Caco-2 (cell line): ENCODE measurements around the gene ARHGDIG. TPM values are rescaled to one million over a fixed set of nuclear protein-coding genes. Genes with fewer than 3 reads are reported as not detected.
"Not testable (repeated sequence)": the region's sequence is repeated elsewhere in the genome, so short reads cannot be mapped to it uniquely, and the experiment has no call there.

ENCODE experiments used
- BruUV-seq: library from RNA; stranded (reverse); fragments of 400-500 nt; replicated peaks from 2 replicates; lab custom pipeline; 2021; lab: Mats Ljungman, UMichigan
- CTCF ChIA-PET: fragments of 300-600 bp; sonication (Branson Sonifier 250); formaldehyde crosslinking; loops from one replicate; lab custom pipeline; 2022; ENCODE audit warnings: antibody characterized with exemption; lab: Charles Lee
- POLR2A ChIA-PET: fragments of 300-600 bp; sonication (Branson Sonifier 250); formaldehyde crosslinking; loops from one replicate; lab custom pipeline; 2022; ENCODE audit warnings: antibody characterized with exemption; lab: Charles Lee
- DNase-seq, 2 experiments: peaks; one replicate each; pipeline versions ENCODE4 v3.0.0 to v3.0.0-alpha.2; 2020 to 2022
- H3K27me3 ChIP-seq: replicated peaks from 2 replicates; pipeline ENCODE4 v1.6.0; 2011; ENCODE audit warnings: low read length; ENCODE audit not compliant: control insufficient read depth, insufficient read depth
- H3K36me3 ChIP-seq: 2 replicates; pipeline ENCODE4 v1.5.1; 2011; ENCODE audit warnings: low read length; ENCODE audit not compliant: control insufficient read depth, insufficient read depth
- H3K4me1 ChIP-seq: fragments of 250-450 bp; sonication (Bioruptor Pico); 2 replicates; pipeline ENCODE4 v1.5.1; 2020; ENCODE audit warnings: mild to moderate bottlenecking
- H3K4me3 ChIP-seq: 2 replicates; pipeline ENCODE4 v1.5.1; 2011; ENCODE audit warnings: low read depth, mild to moderate bottlenecking, control low read depth, low read length
- H3K9me3 ChIP-seq: fragments of 250-450 bp; sonication (Bioruptor Pico); 2 replicates; pipeline ENCODE4 v1.5.1; 2020; ENCODE audit warnings: mild to moderate bottlenecking, moderate library complexity
- H3K27ac Mint-ChIP-seq: one replicate; pipeline ENCODE4 v1.8.0; 2022; ENCODE audit warnings: mixed read lengths; ENCODE audit not compliant: unreplicated experiment
- H3K27me3 Mint-ChIP-seq: one replicate; pipeline ENCODE4 v1.8.0; 2022; ENCODE audit warnings: mixed read lengths; ENCODE audit not compliant: insufficient read depth, unreplicated experiment
- H3K36me3 Mint-ChIP-seq: one replicate; pipeline ENCODE4 v1.8.0; 2022; ENCODE audit warnings: mild to moderate bottlenecking, mixed read lengths; ENCODE audit not compliant: insufficient read depth, unreplicated experiment
- H3K4me1 Mint-ChIP-seq: one replicate; pipeline ENCODE4 v1.8.0; 2022; ENCODE audit warnings: low read depth, mixed read lengths; ENCODE audit not compliant: unreplicated experiment
- H3K4me3 Mint-ChIP-seq: one replicate; pipeline ENCODE4 v1.8.0; 2022; ENCODE audit warnings: mild to moderate bottlenecking, moderate library complexity, mixed read lengths; ENCODE audit not compliant: unreplicated experiment
- H3K9me3 Mint-ChIP-seq: one replicate; pipeline ENCODE4 v1.8.0; 2022; ENCODE audit warnings: mixed read lengths; ENCODE audit not compliant: unreplicated experiment
- intact Hi-C: fragments of 100-400 bp; cut with micrococcal nuclease; formaldehyde crosslinking; loops from one replicate; pipeline ENCODE4 v1.10.0; 2022; ENCODE audit not compliant: unreplicated experiment
- total RNA-seq: library from RNA; stranded (reverse); gene quantifications from 2 replicates; pipeline ENCODE4 v1.2.3, GENCODE V29; 2022
- TF ChIP-seq, protein P1 (sequence below), 2 experiments: fragments of 200-600 bp in 1 of 2; IDR thresholded peaks; 1 replicate in 1 of 2; 2 replicates in 1 of 2; pipeline versions ENCODE4 v1.5.1 to v1.8.0; 2011 to 2022; ENCODE audit warnings: antibody characterized with exemption in 1 of 2, control low read depth in 1 of 2, inconsistent platforms in 1 of 2, low read depth in 1 of 2, low read length in 1 of 2, mild to moderate bottlenecking in 1 of 2, moderate library complexity in 1 of 2; ENCODE audit not compliant: insufficient read depth in 1 of 2, severe bottlenecking in 1 of 2, unreplicated experiment in 1 of 2

Gene ARHGDIG
- total RNA-seq, 1 experiment from 2014 or later, result 2.1 TPM

DNA sequence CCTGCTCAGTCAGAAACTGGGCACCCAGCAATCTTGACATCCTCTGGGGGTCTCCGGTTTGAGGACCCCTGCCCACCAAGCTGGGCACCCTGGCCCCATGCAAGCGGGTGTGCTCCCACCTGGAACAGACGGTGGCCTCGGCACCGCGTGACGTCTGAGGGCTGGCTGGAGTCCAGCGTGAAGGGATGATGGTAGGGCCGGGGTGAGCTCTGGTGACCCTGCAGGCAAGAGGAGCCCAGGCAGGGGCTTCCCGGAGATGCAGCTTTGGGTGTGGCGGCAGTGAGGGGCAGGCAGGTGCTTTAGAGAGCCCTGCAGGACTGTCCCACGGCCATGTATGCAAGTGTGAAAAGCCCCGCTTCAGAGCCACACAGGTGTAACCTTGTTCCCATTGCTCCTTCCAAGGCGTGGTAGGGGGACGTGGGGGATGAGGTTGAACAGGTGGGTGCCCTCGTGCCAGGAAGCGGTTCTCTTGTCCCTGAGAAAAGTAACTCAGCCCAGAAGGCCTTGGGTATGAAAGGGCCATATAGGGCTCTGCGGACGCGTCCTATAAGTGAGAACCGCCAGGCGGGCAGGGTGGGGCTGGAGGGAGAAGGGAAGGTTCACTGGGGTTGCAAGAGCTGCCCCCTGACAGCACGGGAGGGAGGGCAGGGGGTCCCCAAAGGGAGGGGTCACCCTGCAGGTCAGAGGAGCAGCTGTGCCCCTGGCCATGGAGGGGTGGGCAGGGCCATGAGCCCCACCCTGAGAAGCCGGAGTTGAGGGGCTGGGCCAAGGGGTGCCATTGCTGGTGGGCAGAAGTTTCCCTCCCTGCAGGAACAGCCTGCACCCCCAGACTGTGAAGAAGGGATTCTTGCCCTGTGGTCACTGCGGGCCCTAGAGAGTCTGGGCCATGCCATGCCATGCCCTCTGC, 13.9 kb upstream of the ARHGDIG start:
- Mint-ChIP-seq H3K9me3 (no peaks in the 10 kb centered on the region), H3K27me3 (no peaks in the 10 kb centered on the region), H3K36me3 (peaks cover 8% of the 10 kb centered on the region), H3K27ac (no peak overlapping the region), H3K4me3 (no peak overlapping the region), H3K4me1 (no peaks in the 10 kb centered on the region)
- Histone ChIP-seq H3K4me3 (no peak overlapping the region), H3K36me3 (no peaks in the 10 kb centered on the region), H3K4me1 (no peaks in the 10 kb centered on the region), H3K9me3 (no peaks in the 10 kb centered on the region), H3K27me3 (no peaks in the 10 kb centered on the region)
- TF ChIP-seq, protein P1, sequence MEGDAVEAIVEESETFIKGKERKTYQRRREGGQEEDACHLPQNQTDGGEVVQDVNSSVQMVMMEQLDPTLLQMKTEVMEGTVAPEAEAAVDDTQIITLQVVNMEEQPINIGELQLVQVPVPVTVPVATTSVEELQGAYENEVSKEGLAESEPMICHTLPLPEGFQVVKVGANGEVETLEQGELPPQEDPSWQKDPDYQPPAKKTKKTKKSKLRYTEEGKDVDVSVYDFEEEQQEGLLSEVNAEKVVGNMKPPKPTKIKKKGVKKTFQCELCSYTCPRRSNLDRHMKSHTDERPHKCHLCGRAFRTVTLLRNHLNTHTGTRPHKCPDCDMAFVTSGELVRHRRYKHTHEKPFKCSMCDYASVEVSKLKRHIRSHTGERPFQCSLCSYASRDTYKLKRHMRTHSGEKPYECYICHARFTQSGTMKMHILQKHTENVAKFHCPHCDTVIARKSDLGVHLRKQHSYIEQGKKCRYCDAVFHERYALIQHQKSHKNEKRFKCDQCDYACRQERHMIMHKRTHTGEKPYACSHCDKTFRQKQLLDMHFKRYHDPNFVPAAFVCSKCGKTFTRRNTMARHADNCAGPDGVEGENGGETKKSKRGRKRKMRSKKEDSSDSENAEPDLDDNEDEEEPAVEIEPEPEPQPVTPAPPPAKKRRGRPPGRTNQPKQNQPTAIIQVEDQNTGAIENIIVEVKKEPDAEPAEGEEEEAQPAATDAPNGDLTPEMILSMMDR (IDR thresholded peaks at IDR 0.05; ENCODE audit: insufficient read depth in 1 of 2, low read depth in 1 of 2, low read length in 1 of 2, severe bottlenecking in 1 of 2, unreplicated experiment in 1 of 2), result no peak
- DNase-seq, result no peak
- ChIA-PET CTCF (no interaction called here), POLR2A (no interaction called here)
- intact Hi-C loops, result no loop called here
- BruUV-seq, result no TSS peak

DNA sequence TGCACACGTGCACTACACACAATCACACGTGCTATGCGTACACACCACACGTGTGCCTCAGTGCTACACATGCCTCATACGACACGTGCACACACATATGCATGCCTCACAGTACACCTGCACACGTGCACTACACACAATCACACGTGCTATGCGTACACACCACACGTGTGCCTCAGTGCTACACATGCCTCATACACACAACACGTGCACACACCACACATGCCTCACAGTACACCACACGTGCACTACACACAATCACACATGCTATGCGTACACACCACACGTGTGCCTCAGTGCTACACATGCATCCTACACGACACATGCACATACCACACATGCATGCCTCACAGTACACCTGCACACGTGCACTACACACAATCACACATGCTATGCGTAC, 12.8 kb upstream of the ARHGDIG start:
- CTCF ChIA-PET, H3K27ac Mint-ChIP-seq, H3K4me1 ChIP-seq, H3K36me3 Mint-ChIP-seq, POLR2A ChIA-PET, DNase-seq, BruUV-seq, H3K27me3 ChIP-seq, H3K36me3 ChIP-seq, H3K4me3 Mint-ChIP-seq, H3K27me3 Mint-ChIP-seq, H3K4me1 Mint-ChIP-seq, intact Hi-C loops, H3K4me3 ChIP-seq, H3K9me3 ChIP-seq, H3K9me3 Mint-ChIP-seq: not testable (repeated sequence)

DNA sequence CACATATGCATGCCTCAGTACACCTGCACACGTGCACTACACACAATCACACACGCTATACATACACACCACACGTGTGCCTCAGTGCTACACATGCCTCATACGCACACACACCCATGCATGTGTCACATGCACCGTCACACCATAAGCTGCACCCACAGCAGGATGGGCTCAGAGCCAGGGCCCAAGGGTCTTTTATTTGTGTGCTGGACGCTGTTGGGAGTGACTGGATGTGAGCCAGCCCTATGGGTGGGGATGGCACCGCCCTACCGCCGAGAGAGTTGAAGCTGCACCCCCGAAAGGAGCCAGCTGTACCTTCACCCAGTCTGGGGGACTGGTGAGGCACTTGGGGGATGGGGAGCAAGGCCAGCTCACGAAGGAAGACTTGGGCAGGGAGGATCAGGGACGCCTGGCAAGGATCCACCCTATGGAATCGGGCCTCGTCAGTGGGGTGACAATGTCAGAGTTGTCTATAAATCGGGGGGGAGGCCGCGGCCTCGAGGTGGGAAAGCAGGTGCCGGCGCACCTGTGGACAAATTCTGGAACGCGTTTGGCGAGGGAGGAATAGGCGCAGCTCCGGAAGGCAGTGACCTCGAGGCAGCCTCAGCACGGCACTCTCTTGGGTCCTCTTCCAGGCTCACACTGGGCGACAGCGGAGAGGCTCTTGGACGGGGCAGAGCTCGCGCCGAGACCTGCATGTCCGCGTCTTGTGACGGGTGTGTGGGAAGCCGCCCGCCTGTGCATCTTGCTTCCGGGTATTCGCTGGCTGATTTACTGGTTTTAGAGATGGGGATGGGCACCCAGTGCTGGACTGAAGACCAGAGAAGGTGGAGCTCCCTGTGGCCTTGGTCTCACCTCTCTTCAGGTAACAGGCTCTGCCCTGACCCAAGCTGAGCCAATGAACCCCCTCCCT, 12.0 kb upstream of the ARHGDIG start:
- BruUV-seq, result no TSS peak
- POLR2A ChIA-PET, result no interaction called here

More for the DNA sequence above, 12.0 kb upstream of the ARHGDIG start:
- Histone ChIP-seq H3K27me3 (no peaks in the 10 kb centered on the region), H3K36me3 (no peaks in the 10 kb centered on the region), H3K9me3 (no peaks in the 10 kb centered on the region), H3K4me1 (no peaks in the 10 kb centered on the region), H3K4me3 (no peak overlapping the region)
- Mint-ChIP-seq H3K27ac (no peak overlapping the region), H3K4me1 (no peaks in the 10 kb centered on the region), H3K4me3 (no peak overlapping the region), H3K9me3 (no peaks in the 10 kb centered on the region), H3K36me3 (peaks cover 4% of the 10 kb centered on the region), H3K27me3 (no peaks in the 10 kb centered on the region)
- intact Hi-C loops, result no loop called here
- CTCF ChIA-PET, result no interaction called here
- TF ChIP-seq, protein P1 (IDR thresholded peaks at IDR 0.05; ENCODE audit: insufficient read depth in 1 of 2, low read depth in 1 of 2, low read length in 1 of 2, severe bottlenecking in 1 of 2, unreplicated experiment in 1 of 2), result no peak
- peak in 1 of 2 experiments; percentile 28 for DNase-seq
